ENCODE measurements around the gene PHF12.
"Not testable (repeated sequence)": the region's sequence is repeated elsewhere in the genome, so short reads cannot be mapped to it uniquely, and the experiment has no call there.

Gene PHF12

DNA sequence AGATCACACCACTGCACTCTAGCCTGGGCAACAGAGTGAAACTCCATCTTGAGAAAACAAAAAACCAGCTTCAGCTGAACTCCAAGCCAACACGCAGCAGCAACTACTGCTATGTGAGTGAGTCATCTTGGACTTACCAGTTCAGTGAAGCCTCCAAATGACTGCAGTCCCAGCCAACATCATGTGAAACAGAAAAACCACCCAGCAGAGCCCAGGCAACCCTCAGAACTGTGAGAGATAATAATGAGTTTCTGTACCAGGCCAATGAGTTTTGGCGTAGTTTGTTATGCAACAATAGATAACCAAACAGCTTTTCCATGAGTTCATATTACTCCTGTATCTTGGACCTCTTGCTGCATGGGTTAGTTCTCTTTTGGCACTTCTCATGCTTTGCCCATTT is 23.3 kb downstream of the PHF12 start:
- FAIRE-seq, result no peak

- no peak for FAIRE-seq
Measured at GRCh38 chr17:28926786-28927185, 24.5 kb downstream of the PHF12 start.

DNA sequence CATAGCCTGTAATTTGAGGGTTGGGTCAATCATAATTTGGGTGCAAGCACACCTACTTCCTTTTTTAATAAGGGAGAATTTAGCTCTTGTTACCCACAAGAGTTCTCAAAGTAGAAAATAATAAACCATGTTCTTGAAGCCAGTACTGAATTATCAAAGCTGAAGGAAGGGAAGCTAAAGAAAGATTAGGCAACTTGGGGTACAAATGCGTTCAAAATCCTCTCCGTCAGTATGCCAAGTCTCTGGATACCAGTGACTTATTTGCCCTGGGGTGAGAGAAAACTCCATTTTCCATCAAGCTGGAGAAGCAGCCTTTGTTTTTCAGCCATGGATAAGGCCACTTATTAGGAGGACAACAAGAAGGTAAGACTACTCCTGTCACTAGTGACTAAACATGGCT is 25.0 kb downstream of the PHF12 start:
- no peak for FAIRE-seq

- no peak for FAIRE-seq
Measured at GRCh38 chr17:28925912-28926365, 25.4 kb downstream of the PHF12 start.

GRCh38 chr17:28920201-28920600 is 31.1 kb downstream of the PHF12 start:
- FAIRE-seq, result no peak

- FAIRE-seq, result no peak
Measured at GRCh38 chr17:28918295-28918694, 33.0 kb downstream of the PHF12 start.

- FAIRE-seq, result no peak
Measured at GRCh38 chr17:28917465-28917864, 33.9 kb downstream of the PHF12 start.

DNA sequence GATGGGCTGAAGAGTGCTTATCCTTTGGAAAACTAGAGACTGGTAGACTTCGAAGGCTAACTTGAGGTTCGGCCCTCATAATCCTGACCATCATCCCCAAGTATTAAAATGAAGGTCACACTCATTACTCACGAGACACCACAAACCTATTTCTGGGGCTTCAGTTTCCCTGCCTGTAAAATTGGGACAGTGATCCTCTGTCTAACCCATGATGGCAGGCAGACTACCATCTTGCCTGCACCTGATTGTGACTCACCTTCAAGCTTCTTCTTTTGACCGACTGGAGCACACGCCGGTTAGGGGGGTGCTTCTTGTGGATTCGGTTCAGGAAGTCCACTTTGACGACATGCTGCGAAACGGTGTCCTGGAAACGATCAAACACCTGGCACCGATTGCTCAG is 34.3 kb downstream of the PHF12 start:
- FAIRE-seq, result no peak

DNA sequence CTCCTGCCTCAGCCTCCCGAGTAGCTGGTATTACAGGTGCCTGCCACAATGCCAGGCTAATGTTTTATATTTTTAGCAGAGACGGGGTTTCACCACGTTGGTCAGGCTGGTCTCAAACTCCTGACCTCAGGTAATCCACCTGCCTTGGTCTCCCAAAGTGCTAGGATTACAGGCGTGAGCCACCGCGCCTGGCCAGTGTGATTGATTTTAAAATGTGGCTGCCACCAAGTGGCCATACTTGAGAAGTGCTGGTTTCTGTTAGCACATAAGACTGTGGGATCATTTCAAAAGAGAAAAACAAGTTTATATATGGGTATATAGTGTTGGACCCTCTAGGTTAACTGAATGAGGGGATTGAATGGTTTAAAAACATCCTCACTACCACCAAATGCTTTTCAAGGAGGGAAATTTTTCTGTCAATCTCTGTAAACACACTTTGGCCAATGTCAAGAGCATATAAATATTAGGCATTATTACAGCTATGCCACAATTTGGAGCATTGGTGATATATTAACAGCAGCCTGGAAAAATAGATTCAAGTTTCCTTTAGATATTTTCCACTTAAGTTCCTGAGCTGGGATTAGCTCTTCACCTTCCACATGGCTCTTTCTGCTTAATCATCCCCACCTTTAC is 34.9 kb downstream of the PHF12 start:
- FAIRE-seq, result no peak

GRCh38 chr17:28912938-28913333 is 38.4 kb downstream of the PHF12 start:
- no peak for FAIRE-seq

- FAIRE-seq, result no peak
Measured at GRCh38 chr17:28912281-28912937, 38.9 kb downstream of the PHF12 start.

DNA sequence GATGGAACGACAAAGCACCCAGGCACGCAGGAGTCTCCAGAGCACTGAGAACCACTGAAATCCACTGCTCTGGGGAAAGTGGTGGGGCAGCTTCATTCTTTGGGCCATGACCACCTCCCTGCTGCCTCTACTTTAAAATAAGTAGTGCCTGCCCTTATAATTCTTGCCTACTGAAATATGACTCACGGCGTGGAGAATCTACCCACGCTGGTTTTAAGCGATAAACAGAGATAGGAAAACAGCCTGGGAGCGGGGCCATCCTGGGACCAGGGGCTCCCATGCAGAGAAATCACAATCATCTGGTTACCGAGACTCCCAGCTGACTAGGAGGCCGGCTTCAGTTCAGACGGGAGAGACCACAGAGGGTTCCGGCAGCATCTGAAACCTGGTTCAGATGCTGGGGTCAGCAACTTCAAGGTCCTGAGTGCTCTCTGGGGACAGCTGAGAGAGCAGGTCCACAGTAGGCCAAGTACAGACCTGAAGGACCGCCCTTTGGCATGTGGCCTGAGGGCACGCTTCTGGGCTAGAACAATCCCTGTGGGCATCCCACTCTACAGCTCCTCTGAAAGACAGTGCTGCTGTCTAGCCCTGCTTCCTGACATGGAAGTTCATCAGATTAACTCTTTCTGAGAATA is 39.8 kb downstream of the PHF12 start:
- no peak for FAIRE-seq

DNA sequence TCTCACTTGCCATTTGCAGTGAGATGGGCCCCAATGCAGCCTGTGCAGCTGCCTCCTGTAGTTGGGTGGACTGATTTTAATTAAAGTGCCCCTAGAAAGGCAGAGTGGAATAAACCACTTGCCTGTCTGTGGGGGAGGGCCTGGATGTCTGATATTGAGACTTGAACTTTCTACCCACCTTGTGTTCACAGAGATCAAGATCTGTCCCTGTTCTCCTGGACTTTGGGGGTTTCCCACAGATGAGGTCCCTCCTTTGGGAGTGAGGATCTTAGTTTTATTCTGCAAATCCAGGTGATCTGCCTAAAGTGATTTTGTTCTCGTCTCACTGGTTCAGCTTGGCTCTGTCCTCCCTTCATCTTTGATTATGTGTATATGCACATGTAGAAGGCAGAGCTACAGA is 40.8 kb downstream of the PHF12 start:
- no peak for FAIRE-seq

GRCh38 chr17:28908640-28909167 is 42.6 kb downstream of the PHF12 start:
- no peak for FAIRE-seq

DNA sequence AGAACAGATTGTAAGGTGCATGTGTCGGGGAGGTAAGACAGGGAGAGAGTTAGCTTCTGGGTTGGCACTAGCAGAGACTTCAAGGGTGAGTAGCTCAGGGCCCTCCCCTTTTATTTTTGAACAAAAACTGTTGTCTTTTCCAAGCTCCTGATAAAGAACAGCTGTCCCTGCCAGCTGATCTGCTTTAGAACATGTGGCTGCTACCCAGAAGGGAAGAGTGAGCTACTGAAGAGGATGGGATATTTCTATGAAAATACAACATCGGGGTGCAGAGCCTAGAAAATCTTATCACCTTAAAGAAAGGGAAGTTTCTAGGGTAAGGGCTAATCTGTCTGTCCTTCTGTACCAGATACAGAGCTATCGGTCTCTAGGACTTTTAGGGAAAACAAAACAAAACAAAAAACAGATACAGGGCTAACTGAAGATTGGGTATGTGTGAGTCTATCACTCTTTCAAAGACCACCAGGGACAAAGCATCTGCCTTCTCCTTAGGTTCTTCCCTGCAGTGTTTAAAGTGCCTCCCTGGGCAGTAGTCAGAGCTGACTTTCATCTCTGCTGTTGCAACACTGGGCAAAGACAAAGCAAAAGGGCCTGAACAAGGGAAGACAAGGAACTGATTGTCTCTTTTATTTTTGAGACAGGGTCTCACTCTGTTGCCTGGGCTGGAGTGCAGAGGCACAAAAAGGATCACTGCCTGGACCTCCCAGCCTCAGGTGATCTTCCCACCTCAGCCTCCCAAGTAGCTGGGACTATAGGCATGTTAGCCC is 43.4 kb downstream of the PHF12 start:
- no peak for FAIRE-seq

DNA sequence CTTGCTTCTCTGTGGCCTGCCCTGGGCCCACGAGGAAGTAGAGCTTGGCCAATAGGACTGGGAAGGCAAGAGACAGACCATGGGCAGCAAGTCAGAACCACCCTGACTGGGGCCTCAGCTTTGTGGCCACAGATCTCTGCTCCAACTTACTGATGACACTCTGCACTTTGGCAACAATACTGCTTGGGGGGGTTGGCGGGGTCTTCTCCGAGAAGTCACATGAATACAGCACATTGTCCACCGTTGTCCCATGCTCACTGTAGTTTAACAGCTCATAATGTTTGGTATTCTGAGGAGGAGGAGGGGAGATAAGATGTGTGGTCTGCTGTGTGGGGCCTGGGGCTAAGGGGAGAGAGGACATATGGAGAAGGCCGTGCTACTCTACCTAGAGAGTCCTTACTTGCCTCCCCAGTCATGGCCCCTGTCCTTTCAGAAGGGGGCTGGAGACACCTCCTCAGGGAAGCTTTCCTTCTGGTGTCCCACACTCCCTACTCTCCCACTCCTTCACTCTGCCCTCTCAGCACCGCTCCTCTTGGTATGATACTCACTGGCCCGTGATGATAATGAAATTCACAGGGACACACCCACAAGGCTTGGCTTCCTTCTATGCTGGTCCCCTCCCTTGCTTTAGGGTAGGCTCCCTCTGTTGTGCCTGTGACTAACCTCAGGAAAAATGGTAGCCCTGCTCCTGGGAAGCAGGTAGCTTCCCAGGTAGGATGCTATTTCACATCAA is 44.4 kb downstream of the PHF12 start:
- no peak for FAIRE-seq

GRCh38 chr17:28906276-28906675 is 45.0 kb downstream of the PHF12 start:
- FAIRE-seq, result no peak

- no peak for FAIRE-seq
Measured at GRCh38 chr17:28904800-28905199, 46.5 kb downstream of the PHF12 start.

GRCh38 chr17:28903546-28903841 is 47.8 kb downstream of the PHF12 start:
- FAIRE-seq, result not testable (repeated sequence)

- no peak for FAIRE-seq
Measured at GRCh38 chr17:28902819-28903545, 48.3 kb downstream of the PHF12 start, which contains the start of gene DHRS13. Gene DHRS13 (minus strand): TSS chr17:28903079. CDS start chr17:28902944, 135 bp downstream.

DNA sequence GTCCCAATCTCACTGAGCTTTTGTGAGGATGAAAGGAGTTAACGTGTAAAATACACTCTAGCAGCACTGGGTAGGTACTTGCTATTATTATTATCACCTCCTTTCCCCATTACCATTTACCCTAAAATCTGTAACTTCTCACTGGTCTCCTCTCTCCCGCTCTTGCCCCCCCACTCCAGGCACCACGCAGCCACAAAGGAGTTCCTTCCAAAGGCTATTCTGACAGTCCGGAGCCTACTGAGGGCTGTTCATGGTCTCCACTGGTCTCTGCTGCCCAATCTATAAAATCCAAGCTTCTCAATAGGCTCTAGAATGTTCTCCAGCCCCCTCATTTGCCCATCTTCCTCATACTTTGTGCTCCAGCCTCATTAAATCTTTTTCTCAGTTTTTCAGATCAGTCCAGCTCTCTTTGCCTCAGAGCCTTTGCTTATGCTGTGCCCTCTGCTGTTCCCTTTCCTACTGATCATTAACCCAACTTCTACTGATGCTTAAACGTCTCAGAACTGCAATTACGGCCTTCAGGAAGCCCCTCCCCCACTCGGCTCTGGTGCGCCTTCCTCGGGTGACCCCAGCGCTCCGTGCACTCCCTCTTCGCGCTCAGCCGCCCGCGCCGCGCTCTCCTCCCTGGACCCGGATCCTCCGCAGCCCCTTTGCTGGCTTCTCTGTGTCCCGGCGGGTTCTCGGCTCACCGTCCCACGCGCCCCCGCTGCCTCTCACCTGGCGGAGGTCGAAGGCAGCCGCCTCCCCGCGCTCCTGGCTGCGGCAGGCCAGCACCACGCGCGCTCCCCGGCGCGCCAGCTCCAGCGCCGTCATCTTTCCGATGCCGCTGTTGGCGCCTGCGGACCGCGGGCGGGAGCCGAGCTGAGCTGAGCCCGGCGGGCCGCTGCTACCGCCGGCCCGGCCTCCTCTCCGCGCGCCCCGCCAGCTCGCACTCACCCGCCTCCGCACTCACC is 49.2 kb downstream of the PHF12 start:
- FAIRE-seq, result no peak

All from colon (tissue), 2 donors.